Measurements from ENCODE around the gene SLC22A3. TPM values are rescaled to one million over a fixed set of nuclear protein-coding genes. Genes with fewer than 3 reads are reported as not detected.

The SLC22A3 gene
- total RNA-seq, 1 donor from 2014 or later: 1.7 TPM

DNA sequence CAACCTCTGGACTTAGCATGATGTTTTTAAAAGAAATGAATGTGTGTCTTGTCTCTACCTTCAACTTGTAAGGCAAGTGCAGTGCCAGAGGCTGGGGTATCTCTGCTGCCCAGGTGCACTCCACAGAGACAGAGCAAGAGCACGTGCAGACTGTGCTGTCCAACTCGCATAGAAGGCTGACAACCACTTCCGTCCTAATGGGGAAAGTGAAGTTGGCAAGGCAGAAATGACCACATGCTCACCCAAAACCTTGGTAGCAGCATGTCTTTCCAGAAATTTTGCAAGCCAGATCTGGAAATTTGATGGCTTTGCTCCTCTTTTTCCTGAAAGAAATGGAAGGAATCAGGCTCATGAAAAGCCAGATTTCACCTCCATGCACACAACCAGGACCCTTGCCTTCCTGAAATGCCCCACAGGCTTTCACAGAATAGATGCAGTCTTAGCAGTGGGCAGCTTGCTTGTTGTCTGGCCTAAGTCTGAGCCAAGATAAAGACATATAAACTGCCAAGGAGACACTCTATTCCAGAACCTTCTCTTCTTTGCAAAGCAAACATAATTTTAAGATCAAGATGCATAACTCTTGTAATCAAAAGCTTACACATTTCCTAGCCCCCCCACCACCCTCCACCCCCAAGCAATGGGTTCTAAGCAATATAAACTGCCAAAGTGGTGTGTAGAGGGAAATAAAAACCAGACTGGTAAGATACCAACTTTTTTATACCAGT is 26.8 kb downstream of the SLC22A3 start:
- no peak for DNase-seq (ENCODE audit: low spot score, unreplicated experiment)
- H3K9me3 Mint-ChIP-seq (ENCODE audit: low read depth): peaks cover 6% of the 10 kb centered on the region
- no peak overlapping the region for H3K27ac Mint-ChIP-seq
- H3K27me3 Mint-ChIP-seq: no peaks in the 10 kb centered on the region
- no peaks in the 10 kb centered on the region for H3K36me3 Mint-ChIP-seq (ENCODE audit: insufficient read depth)
- TF ChIP-seq, protein P1, sequence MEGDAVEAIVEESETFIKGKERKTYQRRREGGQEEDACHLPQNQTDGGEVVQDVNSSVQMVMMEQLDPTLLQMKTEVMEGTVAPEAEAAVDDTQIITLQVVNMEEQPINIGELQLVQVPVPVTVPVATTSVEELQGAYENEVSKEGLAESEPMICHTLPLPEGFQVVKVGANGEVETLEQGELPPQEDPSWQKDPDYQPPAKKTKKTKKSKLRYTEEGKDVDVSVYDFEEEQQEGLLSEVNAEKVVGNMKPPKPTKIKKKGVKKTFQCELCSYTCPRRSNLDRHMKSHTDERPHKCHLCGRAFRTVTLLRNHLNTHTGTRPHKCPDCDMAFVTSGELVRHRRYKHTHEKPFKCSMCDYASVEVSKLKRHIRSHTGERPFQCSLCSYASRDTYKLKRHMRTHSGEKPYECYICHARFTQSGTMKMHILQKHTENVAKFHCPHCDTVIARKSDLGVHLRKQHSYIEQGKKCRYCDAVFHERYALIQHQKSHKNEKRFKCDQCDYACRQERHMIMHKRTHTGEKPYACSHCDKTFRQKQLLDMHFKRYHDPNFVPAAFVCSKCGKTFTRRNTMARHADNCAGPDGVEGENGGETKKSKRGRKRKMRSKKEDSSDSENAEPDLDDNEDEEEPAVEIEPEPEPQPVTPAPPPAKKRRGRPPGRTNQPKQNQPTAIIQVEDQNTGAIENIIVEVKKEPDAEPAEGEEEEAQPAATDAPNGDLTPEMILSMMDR (IDR thresholded peaks at IDR 0.05; ENCODE audit: unreplicated experiment): no peak
- H3K4me3 Mint-ChIP-seq (ENCODE audit: low read depth): no peak overlapping the region
- H3K4me1 Mint-ChIP-seq (ENCODE audit: low read depth): peaks cover 5% of the 10 kb centered on the region

DNA sequence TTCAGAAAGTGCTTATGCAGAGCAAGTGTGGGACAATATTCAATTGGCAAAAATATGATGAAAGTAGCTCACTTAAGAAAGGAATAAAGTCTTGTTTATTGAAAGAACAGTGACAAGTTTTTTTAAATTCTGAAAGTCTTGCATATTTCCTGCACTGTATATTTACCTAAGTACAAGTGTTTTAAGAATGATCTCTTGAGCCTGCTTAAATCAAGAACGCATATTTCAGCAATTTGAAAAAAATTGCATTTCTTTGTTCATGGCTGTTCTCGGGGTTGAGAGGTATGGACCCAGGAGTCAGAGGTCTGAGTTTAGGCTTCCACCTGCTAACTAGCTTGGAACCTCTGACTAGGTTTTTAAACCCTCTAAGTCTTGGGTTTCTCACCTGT is 27.4 kb downstream of the SLC22A3 start:
- peaks cover 6% of the 10 kb centered on the region for H3K9me3 Mint-ChIP-seq (ENCODE audit: low read depth)
- H3K27ac Mint-ChIP-seq: no peak overlapping the region
- no peak for DNase-seq (ENCODE audit: low spot score, unreplicated experiment)
- H3K4me1 Mint-ChIP-seq (ENCODE audit: low read depth): peaks cover 5% of the 10 kb centered on the region
- H3K36me3 Mint-ChIP-seq (ENCODE audit: insufficient read depth): no peaks in the 10 kb centered on the region
- no peaks in the 10 kb centered on the region for H3K27me3 Mint-ChIP-seq
- H3K4me3 Mint-ChIP-seq (ENCODE audit: low read depth): no peak overlapping the region
- TF ChIP-seq, protein P1 (IDR thresholded peaks at IDR 0.05; ENCODE audit: unreplicated experiment): no peak

DNA sequence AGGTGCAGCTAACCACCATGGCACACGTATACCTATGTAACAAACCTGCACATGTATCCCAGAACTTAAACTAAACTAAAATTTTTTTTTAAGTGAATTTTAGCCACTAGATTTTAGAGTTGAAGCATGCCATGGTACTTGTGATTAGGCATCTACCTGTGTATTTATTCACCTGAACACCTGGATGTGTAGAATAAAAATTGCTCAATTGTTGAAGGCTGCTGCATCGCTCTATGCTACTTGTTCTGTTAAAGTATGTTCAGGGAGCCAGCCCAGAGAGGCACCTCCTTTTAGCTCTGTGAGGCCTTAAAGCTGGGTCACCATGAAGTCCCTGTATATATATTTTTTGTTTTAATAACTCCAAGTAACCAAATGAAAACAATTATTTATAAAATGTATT is 28.3 kb downstream of the SLC22A3 start:
- Mint-ChIP-seq H3K27me3 (no peaks in the 10 kb centered on the region), H3K9me3 (ENCODE audit: low read depth) (peaks cover 6% of the 10 kb centered on the region), H3K4me3 (ENCODE audit: low read depth) (no peak overlapping the region), H3K4me1 (ENCODE audit: low read depth) (peaks cover 5% of the 10 kb centered on the region), H3K27ac (no peak overlapping the region), H3K36me3 (ENCODE audit: insufficient read depth) (no peaks in the 10 kb centered on the region)
- no peak for DNase-seq (ENCODE audit: low spot score, unreplicated experiment)
- TF ChIP-seq, protein P1 (IDR thresholded peaks at IDR 0.05; ENCODE audit: unreplicated experiment): no peak

DNA sequence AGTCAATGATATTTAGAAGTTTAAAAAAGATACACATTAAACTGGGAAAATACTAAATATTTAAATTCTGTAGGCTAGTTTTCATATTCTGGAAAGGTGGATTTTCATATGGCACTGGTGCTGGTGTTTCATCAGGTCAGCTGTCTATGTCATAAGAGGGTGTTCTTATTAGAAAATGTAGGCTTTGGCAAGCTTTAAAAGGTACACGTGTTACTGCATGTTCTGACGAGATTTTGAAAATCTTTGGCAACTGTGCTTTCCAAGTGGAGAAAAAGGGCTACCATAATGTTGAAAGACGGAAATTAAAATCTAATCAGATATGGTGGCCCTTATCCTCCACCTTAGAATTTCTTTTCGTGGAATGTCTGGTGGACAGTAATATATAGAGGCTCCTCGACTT is 30.0 kb downstream of the SLC22A3 start:
- H3K27ac Mint-ChIP-seq: no peak overlapping the region
- H3K4me1 Mint-ChIP-seq (ENCODE audit: low read depth): peaks cover 2% of the 10 kb centered on the region
- no peaks in the 10 kb centered on the region for H3K36me3 Mint-ChIP-seq (ENCODE audit: insufficient read depth)
- H3K27me3 Mint-ChIP-seq: no peaks in the 10 kb centered on the region
- no peak for DNase-seq (ENCODE audit: low spot score, unreplicated experiment)
- H3K4me3 Mint-ChIP-seq (ENCODE audit: low read depth): no peak overlapping the region
- peaks cover 7% of the 10 kb centered on the region for H3K9me3 Mint-ChIP-seq (ENCODE audit: low read depth)
- TF ChIP-seq, protein P1 (IDR thresholded peaks at IDR 0.05; ENCODE audit: unreplicated experiment): no peak

DNA sequence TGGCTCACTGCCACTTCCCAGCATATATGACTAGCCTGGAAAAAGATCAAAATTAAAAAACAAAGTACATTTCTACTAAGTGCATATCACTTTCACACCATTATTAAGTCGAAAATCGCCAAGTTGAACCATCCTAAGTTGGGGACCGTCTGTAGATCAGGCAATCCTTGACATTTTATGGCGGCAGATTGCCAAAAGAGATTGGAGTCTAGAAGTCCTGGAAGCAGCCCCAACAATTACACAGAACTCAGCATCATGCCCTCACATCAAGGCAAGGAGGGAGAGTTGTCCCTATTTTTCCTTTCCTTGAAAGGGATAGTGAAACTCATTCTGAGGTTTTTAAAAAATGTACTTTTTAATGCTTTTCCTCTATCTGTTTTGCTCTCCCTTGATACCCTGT is 30.7 kb downstream of the SLC22A3 start:
- H3K27ac Mint-ChIP-seq: no peak overlapping the region
- no peaks in the 10 kb centered on the region for H3K27me3 Mint-ChIP-seq
- TF ChIP-seq, protein P1 (IDR thresholded peaks at IDR 0.05; ENCODE audit: unreplicated experiment): no peak
- no peaks in the 10 kb centered on the region for H3K36me3 Mint-ChIP-seq (ENCODE audit: insufficient read depth)
- H3K4me1 Mint-ChIP-seq (ENCODE audit: low read depth): no peaks in the 10 kb centered on the region
- H3K9me3 Mint-ChIP-seq (ENCODE audit: low read depth): peaks cover 8% of the 10 kb centered on the region
- no peak for DNase-seq (ENCODE audit: low spot score, unreplicated experiment)
- no peak overlapping the region for H3K4me3 Mint-ChIP-seq (ENCODE audit: low read depth)

Data from progenitor cell of endocrine pancreas (in vitro differentiated cells).